NCI-H2081 (cell line): ENCODE measurements around the gene PROC.
"Not testable (repeated sequence)": the region's sequence is repeated elsewhere in the genome, so short reads cannot be mapped to it uniquely, and the experiment has no call there.

ENCODE experiments used
- DNase-seq, 2 experiments: peaks; one replicate each; lab custom pipeline; 2025; lab: John Stamatoyannopoulos, UW

Gene PROC

GRCh38 chr2:127394492-127394891 is 23.7 kb upstream of the PROC start:
- DNase-seq = no peak

- no peak for DNase-seq
These were observed 20.5 kb upstream of the PROC start for GRCh38 chr2:127397568-127398238.

GRCh38 chr2:127398239-127398590 is 20.0 kb upstream of the PROC start:
- DNase-seq = peak in 1 of 2 experiments; percentile 14

- DNase-seq = no peak
These were observed 17.7 kb upstream of the PROC start for GRCh38 chr2:127400533-127400896.

GRCh38 chr2:127400897-127401756 is 17.1 kb upstream of the PROC start:
- no peak for DNase-seq

GRCh38 chr2:127401757-127402695 is 16.2 kb upstream of the PROC start:
- DNase-seq = no peak

GRCh38 chr2:127403460-127403859 is 14.8 kb upstream of the PROC start:
- DNase-seq = no peak

- DNase-seq = no peak
These were observed 13.6 kb upstream of the PROC start for GRCh38 chr2:127404466-127405254.

GRCh38 chr2:127405255-127405610 is 13.0 kb upstream of the PROC start:
- no peak for DNase-seq

GRCh38 chr2:127406454-127406853 is 11.8 kb upstream of the PROC start:
- DNase-seq = no peak

- no peak for DNase-seq
These were observed 11.1 kb upstream of the PROC start for GRCh38 chr2:127407091-127407490.

- DNase-seq = no peak
These were observed 10.6 kb upstream of the PROC start for GRCh38 chr2:127407661-127408003.

GRCh38 chr2:127408004-127408806 is 10.0 kb upstream of the PROC start:
- peak; percentile 88 to 91 for DNase-seq

- DNase-seq = no peak
These were observed 9.5 kb upstream of the PROC start for GRCh38 chr2:127408807-127409099.

- not testable (repeated sequence) for DNase-seq
These were observed 8.5 kb upstream of the PROC start for GRCh38 chr2:127409716-127410115.

- DNase-seq = peak in 1 of 2 experiments; percentile 13
These were observed 7.2 kb upstream of the PROC start for GRCh38 chr2:127410871-127411652.

- peak in 1 of 2 experiments; percentile 29 for DNase-seq
These were observed 6.4 kb upstream of the PROC start for GRCh38 chr2:127411653-127412369.

GRCh38 chr2:127413200-127413599 is 5.0 kb upstream of the PROC start:
- DNase-seq = no peak

- no peak for DNase-seq
These were observed 4.2 kb upstream of the PROC start for GRCh38 chr2:127413782-127414637.
